HG02763 (cell line): ENCODE data around the gene NFS1.
A peak's percentile ranks its signal among the peaks of the same experiment; 100 is the strongest.

ENCODE experiments used
- ATAC-seq: cut with Tn5 transposase; IDR thresholded peaks from one replicate; pipeline ENCODE4 v1.9.1; 2021; ENCODE audit warnings: mild to moderate bottlenecking, moderate library complexity; ENCODE audit not compliant: unreplicated experiment

Gene NFS1

DNA sequence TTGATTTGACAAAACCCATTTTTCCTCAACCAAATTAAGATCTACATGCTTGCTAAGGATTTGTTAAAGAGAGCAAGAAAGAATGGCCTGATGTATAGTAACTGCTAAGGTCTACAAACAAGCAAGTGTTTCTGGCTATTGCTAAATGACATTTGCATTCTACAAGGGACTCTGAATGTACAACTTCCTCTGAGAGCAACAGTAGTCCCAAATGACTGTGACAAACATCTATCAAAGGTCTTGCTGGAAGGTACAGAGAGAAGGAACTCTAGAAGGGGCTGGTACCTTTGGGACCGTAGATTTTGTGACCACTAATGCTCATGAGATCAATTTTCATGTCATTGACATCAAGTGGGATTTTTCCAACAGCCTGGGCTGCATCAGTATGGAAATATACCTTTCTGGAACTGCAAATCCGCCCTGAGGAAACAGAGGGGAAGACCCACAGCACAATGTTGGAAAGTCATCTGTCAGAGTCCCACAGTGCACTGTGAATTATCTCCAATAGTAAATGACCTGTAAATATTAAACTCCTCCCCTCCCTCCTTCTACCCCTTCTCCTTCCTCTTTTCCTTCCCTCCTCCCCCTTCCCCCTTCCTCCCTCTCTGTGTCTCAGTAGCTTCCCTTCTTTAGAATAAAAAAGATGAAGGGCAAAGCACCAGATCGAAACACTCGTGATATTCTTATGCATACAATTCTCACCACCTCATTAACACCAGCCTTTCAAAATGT, 18.5 kb downstream of the NFS1 start:
- no peak for ATAC-seq

DNA sequence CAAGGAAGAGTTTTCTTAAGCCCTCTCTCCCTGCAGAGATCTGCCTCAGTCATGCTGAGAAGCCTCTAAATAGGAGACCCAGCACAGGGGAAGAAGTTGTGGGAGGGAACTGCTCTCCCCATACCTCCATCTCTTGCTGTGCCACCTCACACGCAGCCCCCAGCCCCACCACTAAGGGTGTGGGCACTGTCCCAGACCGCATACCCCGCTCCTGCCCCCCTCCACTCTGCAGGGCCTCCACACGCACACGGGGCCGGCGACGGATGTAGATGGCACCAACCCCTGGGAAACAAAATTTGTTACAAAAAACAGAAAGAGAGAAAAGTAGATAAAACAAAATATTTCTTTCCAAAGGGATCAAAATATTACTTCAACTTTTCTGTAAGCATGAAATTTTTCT, 24.2 kb downstream of the NFS1 start:
- ATAC-seq = no peak

DNA sequence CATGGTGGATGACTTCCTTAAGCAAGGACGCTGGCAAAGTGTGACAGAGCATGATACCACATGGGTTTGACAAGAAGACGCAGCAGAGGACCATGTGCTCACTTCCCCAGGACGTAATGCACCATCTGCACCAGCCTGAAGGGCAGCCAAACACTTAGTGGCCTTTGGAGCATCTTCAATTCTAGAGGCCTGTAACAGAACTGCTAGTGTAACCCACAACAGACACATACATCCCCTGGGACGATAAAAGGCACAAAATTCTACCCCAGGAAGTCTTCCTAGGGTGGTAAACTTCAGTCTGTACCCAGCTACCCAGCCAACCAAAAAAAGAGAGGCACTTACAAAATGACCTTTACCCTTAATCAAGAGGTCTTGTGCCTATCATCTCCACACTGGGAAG, 25.3 kb downstream of the NFS1 start:
- ATAC-seq = no peak

GRCh38 chr20:35669681-35670080, 29.5 kb downstream of the NFS1 start:
- ATAC-seq = no peak

DNA sequence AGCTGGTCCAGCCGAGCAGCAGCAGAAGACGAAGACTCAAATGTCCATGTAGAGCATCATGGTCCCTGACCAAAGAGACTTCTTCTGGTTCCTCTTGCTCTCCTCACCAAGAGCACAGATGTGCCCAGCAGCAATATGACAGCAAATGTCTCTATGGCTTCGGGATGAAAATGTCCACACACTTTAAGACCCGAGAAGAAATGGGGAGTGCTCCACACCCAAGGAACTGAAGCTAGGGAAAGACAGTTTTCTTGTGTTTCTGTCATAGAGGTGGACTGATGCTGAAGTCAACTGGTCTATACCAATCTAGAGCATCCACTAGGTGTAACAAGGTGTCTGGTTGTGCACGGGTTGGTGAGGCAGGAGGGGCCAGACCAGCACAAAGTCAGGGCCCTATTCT, 29.9 kb downstream of the NFS1 start:
- ATAC-seq = no peak

DNA sequence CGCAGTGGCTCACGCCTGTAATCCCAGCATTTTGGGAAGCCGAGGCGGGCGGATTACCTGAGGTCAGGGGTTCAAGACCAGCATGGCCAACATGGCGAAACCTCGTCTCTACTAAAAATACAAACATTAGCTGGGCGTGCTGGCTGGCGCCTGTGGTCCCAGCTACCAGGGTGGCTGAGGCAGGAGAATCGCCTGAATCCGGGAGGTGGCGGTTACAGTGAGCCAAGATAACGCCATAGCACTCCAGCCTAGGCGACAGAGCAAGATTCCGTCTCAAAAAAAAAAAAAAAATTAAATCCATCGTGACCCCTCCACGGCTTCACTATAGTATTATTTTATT, 33.2 kb downstream of the NFS1 start:
- no peak for ATAC-seq

- peak; percentile 68 for ATAC-seq
Observed at GRCh38 chr20:35664466-35665206, 34.5 kb downstream of the NFS1 start, which contains the start of the genes CPNE1 and RBM12. CPNE1 (minus strand) TSS chr20:35664900; CDS start chr20:35632923, 31,977 bp downstream. RBM12 (minus strand) TSS chr20:35664900; CDS start chr20:35655322, 9,578 bp downstream.

DNA sequence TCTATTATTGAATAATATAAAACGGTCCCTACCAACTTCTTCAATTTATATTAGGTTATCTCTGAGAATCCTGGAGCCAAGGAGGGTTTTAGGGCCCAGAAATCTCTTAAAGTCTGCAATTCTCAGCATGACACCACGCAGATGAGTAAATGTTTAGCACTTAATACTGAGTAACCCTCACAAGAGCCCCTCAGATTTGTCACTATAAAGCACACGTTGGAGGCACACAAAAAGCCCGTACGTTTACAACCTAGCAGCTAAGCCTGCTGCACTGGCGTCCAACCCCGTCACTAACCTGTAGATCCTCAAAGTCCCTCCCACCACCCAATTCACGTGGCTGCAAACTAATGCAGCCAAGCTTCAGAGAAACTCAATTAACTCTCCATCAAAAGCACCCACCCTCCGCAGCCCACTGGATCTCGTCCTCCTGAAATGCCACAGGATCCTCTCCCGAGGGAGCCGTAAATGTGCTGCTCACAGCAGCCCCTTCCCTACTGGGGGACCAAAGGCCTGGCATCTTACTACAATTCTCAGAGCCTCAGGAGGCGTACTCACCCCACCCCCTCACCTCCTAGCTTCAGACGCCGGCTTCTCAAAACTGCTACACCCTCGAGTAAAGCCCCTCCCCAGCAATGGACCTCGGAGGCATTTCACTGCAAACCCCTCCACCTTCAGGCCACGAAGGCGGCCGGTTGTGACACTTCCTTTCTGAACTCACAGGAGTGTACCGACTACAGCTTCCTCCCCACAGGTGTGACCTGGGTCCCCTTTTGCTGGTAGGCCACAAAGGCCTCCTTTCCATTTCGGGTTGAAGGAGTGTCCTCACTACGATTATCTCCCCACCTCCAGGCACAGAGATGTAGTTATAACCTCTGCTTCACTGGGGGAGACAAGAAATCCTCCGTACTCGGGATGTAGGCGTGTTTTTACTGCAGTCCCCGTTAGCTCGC, 35.4 kb downstream of the NFS1 start:
- peak; percentile 23 for ATAC-seq

DNA sequence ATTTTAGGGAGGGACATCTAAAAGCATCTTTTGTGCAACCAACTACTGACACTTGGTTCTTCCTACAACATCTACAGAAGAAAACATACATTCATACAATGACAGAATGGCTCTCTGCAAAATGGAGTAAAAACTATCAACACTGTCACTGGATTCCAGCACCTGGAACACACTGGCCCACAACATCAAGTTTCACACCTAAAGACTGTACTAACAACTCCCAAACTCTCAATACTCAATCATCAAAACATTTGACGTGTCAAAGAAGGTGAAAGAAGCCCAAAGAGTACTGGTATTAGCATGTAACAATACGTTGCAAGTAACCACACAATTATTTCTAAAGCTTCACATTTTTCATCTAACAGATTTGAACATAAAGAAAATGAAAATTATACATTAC, 36.6 kb downstream of the NFS1 start:
- no peak for ATAC-seq

DNA sequence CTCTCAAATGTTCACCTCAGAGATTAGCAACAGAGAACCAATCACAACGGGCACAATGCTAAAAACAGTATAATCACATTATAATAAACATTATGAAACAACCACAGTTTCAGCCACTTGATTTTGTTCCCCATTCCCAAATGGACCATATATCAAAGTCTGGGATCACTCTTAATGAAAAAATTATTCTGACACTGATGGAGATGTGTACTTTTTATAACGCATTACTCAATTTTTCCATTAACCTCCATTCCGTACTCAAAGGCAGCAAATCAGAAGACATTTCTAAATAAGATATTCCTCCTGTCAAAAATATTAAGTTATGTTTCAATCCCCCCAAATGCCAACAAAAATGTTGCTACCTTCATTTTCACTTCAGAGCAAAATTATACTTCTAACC, 37.2 kb downstream of the NFS1 start:
- no peak for ATAC-seq

DNA sequence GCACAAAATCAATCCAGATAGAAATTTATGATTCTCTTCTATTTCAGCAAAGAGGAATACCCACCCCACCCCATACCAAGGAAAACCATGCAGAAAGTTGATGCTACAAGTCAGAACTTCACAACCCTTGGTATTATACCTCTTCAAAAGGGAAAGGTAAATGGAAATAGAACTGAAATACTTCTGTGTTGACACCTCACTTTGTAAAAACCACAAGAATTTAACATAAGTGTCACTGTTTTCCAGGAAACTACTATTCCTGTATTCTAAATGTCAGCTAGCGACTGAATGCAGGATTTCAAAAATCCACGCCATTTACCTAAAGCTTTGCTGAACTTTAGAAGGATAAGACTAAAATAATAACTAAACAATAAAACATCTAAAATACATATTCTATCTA, 38.1 kb downstream of the NFS1 start:
- no peak for ATAC-seq

DNA sequence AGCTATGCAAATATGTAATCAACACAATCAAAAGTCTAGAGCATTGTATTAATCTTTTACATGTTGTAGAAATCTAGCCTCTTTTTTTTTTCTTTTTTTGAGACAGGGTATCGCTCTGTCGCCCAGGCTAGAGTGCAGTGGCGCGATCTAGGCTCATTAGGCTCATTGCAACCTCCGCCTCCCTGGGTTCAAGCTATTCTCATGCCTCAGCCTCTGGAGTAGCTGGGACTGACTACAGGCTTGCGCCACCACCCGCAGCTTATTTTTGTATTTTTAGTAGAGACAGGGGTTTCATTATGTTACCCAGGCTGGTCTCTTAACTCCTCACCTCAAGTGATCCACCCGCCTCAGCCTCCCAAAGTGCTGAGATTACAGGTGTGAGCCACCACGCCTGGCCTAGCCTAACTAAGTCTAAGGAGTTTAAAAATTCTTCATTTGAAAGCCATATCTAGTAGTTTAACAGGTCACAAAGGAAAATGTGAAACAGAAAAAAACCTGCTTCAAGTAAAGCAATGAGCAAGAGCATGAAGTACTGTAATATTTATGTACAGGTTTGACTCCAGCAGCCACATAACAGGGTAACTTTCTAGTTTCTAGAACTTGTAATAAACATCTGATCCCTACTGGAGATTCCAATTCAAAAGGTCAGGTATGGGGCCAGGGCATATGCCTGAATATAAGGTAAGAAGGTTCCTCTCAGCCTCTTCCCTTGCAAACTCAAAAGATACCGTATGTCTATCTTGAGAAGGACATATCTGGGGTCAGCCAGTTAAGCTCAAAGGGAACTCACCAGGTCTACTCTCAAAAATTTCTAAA, 38.8 kb downstream of the NFS1 start:
- ATAC-seq = no peak

DNA sequence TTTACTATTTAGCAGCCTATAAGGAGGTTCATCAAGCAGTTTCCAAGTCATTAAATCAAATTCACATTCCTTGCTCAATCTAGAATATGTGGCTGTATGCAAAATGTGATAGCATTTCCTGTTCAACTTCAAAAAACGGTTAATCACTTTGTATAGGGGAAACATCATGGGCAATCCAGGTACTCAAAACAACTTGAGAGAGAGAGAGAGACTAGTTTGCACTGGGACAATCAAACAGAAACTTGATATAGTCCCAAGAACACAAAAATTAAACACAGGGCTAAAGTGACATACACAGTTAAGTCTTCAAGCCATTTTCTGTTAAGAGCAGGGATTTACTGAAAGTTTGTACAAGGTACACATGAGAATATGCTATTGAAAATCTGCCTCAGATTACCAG, 41.9 kb downstream of the NFS1 start:
- no peak for ATAC-seq

GRCh38 chr20:35654415-35654814, 44.7 kb downstream of the NFS1 start:
- no peak for ATAC-seq

- no peak for ATAC-seq
Observed at GRCh38 chr20:35653893-35654292, 45.3 kb downstream of the NFS1 start.

DNA sequence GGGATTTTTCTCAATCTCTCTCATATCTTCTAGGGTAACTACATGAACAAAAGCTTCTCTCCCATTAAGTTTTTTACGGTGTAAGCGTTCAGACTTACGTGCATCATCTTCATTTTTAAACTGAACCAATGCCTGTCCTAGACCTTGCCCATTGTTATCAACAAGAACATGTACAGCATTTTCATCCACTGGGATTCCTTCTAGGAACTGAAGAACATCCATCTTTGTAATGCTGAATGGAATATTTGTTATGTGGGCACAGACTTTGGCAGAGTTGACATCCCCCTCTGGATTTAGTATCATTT, 45.8 kb downstream of the NFS1 start:
- no peak for ATAC-seq

GRCh38 chr20:35652641-35653429, 46.3 kb downstream of the NFS1 start:
- ATAC-seq = no peak

GRCh38 chr20:35651958-35652357, 47.2 kb downstream of the NFS1 start:
- no peak for ATAC-seq

- ATAC-seq = no peak
Observed at GRCh38 chr20:35650632-35651031, 48.5 kb downstream of the NFS1 start.

GRCh38 chr20:35648836-35649235, 50.3 kb downstream of the NFS1 start:
- no peak for ATAC-seq
